Stimulated activated CD4-positive, alpha-beta T cell treated with anti-CD3 and anti-CD28 coated beads, Interleukin-2, amount 100 ng/mL, for 4 hours (primary cell): Measurements from ENCODE around the gene PPP1R9B.
A peak's percentile ranks its signal among the peaks of the same experiment; 100 is the strongest.

Source experiments
- DNase-seq: peaks from one replicate; pipeline ENCODE4 v3.0.0-alpha.2; 2020; ENCODE audit warnings: low read depth

Gene PPP1R9B

GRCh38 chr17:50088952-50089825 is 61.3 kb downstream of the PPP1R9B start:
- DNase-seq, result no peak

DNA sequence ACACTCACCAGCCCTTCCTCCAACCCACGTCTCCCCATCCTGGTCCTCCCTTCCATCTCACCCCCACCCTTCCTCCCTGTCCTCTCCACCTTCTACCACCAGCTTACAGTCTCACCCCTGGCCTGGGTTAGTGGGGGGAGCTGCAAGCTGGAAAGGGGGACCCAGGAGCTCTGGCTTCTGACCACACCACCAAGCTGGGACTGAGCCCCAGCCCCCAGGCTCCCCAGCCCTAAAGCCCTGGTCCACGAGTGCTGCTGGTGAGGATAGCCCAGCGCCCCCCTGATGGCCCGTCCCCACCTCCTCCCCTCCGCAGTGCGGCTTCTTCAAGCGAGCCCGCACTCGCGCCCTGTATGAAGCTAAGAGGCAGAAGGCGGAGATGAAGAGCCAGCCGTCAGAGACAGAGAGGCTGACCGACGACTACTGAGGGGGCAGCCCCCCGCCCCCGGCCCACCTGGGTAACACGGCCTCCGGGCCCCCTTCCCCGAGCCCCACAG is 62.5 kb downstream of the PPP1R9B start:
- DNase-seq, result no peak

GRCh38 chr17:50087246-50087911 is 63.1 kb downstream of the PPP1R9B start:
- DNase-seq, result peak; percentile 55
